HCT116 (cell line): ENCODE measurements around the gene SLC18A2. TPM values are rescaled to one million over a fixed set of nuclear protein-coding genes. Genes with fewer than 3 reads are reported as not detected.

ENCODE experiments used
- ATAC-seq: fragments of 200-7000 bp; cut with Tn5 transposase; 2 replicates; pipeline ENCODE4 v1.9.1; 2020; ENCODE audit warnings: mild to moderate bottlenecking, moderate library complexity
- BruUV-seq: library from RNA; stranded (reverse); fragments of 400-500 nt; replicated peaks from 2 replicates; lab custom pipeline; 2021; lab: Mats Ljungman, UMichigan
- CTCF ChIA-PET: fragments of 300-600 bp; sonication (Branson Sonifier 250); formaldehyde crosslinking; loops from one replicate; lab custom pipeline; 2021; ENCODE audit warnings: antibody characterized with exemption; lab: Charles Lee
- POLR2A ChIA-PET: fragments of 300-600, 350-600 bp; sonication (Branson Sonifier 250); formaldehyde crosslinking; loops from one replicate; lab custom pipeline; 2021; ENCODE audit warnings: antibody characterized with exemption; lab: Charles Lee
- RAD21 ChIA-PET, 2 experiments: fragments of 300-600 bp; sonication (Branson Sonifier 250); formaldehyde crosslinking; loops; one replicate each; lab custom pipeline; 2023; ENCODE audit warnings: low total read pairs in 2 of 2; ENCODE audit not compliant: uncharacterized antibody in 2 of 2, unreplicated experiment in 2 of 2, low non-redundant PET in 1 of 2; lab: Charles Lee
- DNase-seq: peaks from one replicate; pipeline ENCODE4 v3.0.0-alpha.2; 2010; ENCODE audit warnings: low read depth, low spot score
- H2AFZ ChIP-seq: fragments of 200-600 bp; shearing (Covaris generic), sonication (generic); 2 replicates; pipeline ENCODE4 v1.6.1; 2017; ENCODE audit warnings: low read depth, mixed run types, mixed read lengths, antibody characterized with exemption, low read length; ENCODE audit not compliant: poor library complexity, severe bottlenecking
- H3K27ac ChIP-seq: 2 replicates; pipeline ENCODE4 v1.5.1; 2012; ENCODE audit warnings: low read depth, low read length
- H3K27me3 ChIP-seq: fragments of 200-600 bp; sonication (generic); 2 replicates; pipeline ENCODE4 v1.6.1; 2016; ENCODE audit warnings: mixed run types, low read length, mixed read lengths; ENCODE audit not compliant: insufficient read depth
- H3K36me3 ChIP-seq, 2 experiments: fragments of 200-500 bp in 1 of 2; fragments of 200-600 bp in 1 of 2; sonication (Bioruptor generic) in 1 of 2; sonication (generic) in 1 of 2; 2 replicates each; pipeline versions ENCODE4 v1.5.1 to v1.6.1; 2014 to 2016; ENCODE audit warnings: low read length in 2 of 2, inconsistent platforms in 1 of 2, mixed read lengths in 1 of 2, mixed run types in 1 of 2; ENCODE audit not compliant: insufficient read depth in 2 of 2, control insufficient read depth in 1 of 2
- H3K4me1 ChIP-seq, 2 experiments: fragments of 200-600 bp in 1 of 2; sonication (generic) in 1 of 2; 2 replicates each; pipeline versions ENCODE4 v1.5.1 to v1.6.1; 2012 to 2017; ENCODE audit warnings: low read length in 2 of 2, inconsistent platforms in 1 of 2, mild to moderate bottlenecking in 1 of 2, mixed read lengths in 1 of 2, mixed run types in 1 of 2, moderate library complexity in 1 of 2; ENCODE audit not compliant: insufficient read depth in 2 of 2, control insufficient read depth in 1 of 2
- H3K4me2 ChIP-seq: fragments of 200-600 bp; sonication (generic); 2 replicates; pipeline ENCODE4 v1.6.1; 2017; ENCODE audit warnings: mixed run types, low read length, mixed read lengths
- H3K4me3 ChIP-seq, 2 experiments: fragments of 200-600 bp in 1 of 2; sonication (generic) in 1 of 2; replicated peaks in 1 of 2; 2 replicates each; pipeline ENCODE4 v1.5.1; 2011 to 2016; ENCODE audit warnings: low read length in 2 of 2, control low read depth in 1 of 2, low read depth in 1 of 2, mild to moderate bottlenecking in 1 of 2, mixed read lengths in 1 of 2, mixed run types in 1 of 2
- H3K79me2 ChIP-seq: fragments of 200-600 bp; sonication (generic); 2 replicates; pipeline ENCODE4 v1.6.1; 2017; ENCODE audit warnings: mild to moderate bottlenecking, mixed run types, low read length, moderate library complexity, mixed read lengths; ENCODE audit not compliant: insufficient read depth
- H3K9ac ChIP-seq: fragments of 200-600 bp; sonication (generic); 2 replicates; pipeline ENCODE4 v1.6.1; 2016; ENCODE audit warnings: low read length, mixed read lengths
- H3K9me2 ChIP-seq: fragments of 200-600 bp; sonication (generic), shearing (Covaris generic); 2 replicates; pipeline ENCODE4 v1.6.1; 2017; ENCODE audit warnings: mixed run types, mild to moderate bottlenecking, moderate library complexity; ENCODE audit not compliant: insufficient read depth
- H3K9me3 ChIP-seq, 2 experiments: fragments of 200-500 bp in 1 of 2; fragments of 200-600 bp in 1 of 2; sonication (Bioruptor generic) in 1 of 2; sonication (generic) in 1 of 2; 2 replicates each; pipeline ENCODE4 v1.6.1; 2014 to 2017; ENCODE audit warnings: low read length in 2 of 2, mixed read lengths in 2 of 2, inconsistent platforms in 1 of 2, low read depth in 1 of 2, mild to moderate bottlenecking in 1 of 2, mixed run types in 1 of 2, moderate library complexity in 1 of 2; ENCODE audit not compliant: control insufficient read depth in 1 of 2, insufficient read depth in 1 of 2
- H4K20me1 ChIP-seq: fragments of 200-600 bp; sonication (generic), shearing (Covaris generic); 2 replicates; pipeline ENCODE4 v1.6.1; 2017; ENCODE audit warnings: mixed run types, mild to moderate bottlenecking, moderate library complexity; ENCODE audit not compliant: insufficient read depth
- CBX3 ChIP-seq: IDR thresholded peaks from 2 replicates; pipeline ENCODE4 v1.6.1; 2012; ENCODE audit warnings: low read depth
- CEBPB ChIP-seq: IDR thresholded peaks from 2 replicates; pipeline ENCODE4 v1.6.1; 2012; ENCODE audit warnings: low read depth
- CTCF ChIP-seq, 3 experiments: fragments of 200-600 bp in 1 of 3; sonication (generic) in 1 of 3; IDR thresholded peaks in 2 of 3; conservative IDR thresholded peaks in 1 of 3; 2 replicates each; pipeline ENCODE4 v1.5.1; 2012 to 2017; ENCODE audit warnings: low read depth in 2 of 3, low read length in 2 of 3, antibody characterized with exemption in 1 of 3, borderline replicate concordance in 1 of 3, control low read depth in 1 of 3, mild to moderate bottlenecking in 1 of 3, mixed read lengths in 1 of 3, mixed run types in 1 of 3, moderate library complexity in 1 of 3; ENCODE audit not compliant: insufficient read depth in 1 of 3
- EGR1 ChIP-seq: IDR thresholded peaks from 2 replicates; pipeline ENCODE4 v1.6.1; 2012; ENCODE audit warnings: low read depth
- EZH2phosphoT487 ChIP-seq: fragments of 200-600 bp; IDR thresholded peaks from 2 replicates; pipeline ENCODE4 v1.6.1; 2018; ENCODE audit warnings: antibody characterized with exemption, borderline replicate concordance
- JUND ChIP-seq: IDR thresholded peaks from 2 replicates; pipeline ENCODE4 v1.6.1; 2012
- POLR2AphosphoS5 ChIP-seq: IDR thresholded peaks from 2 replicates; pipeline ENCODE4 v1.6.1; 2011; ENCODE audit warnings: mild to moderate bottlenecking, low read depth, low read length, moderate library complexity
- RAD21 ChIP-seq: IDR thresholded peaks from 2 replicates; pipeline ENCODE4 v1.6.1; 2012; ENCODE audit warnings: low read depth, mild to moderate bottlenecking
- REST ChIP-seq: IDR thresholded peaks from 2 replicates; pipeline ENCODE4 v1.6.1; 2012; ENCODE audit warnings: low read depth
- SRF ChIP-seq: IDR thresholded peaks from 2 replicates; pipeline ENCODE4 v1.6.1; 2012; ENCODE audit warnings: low read depth
- TCF7L2 ChIP-seq: IDR thresholded peaks from 2 replicates; pipeline ENCODE4 v1.7.0; 2011; ENCODE audit warnings: borderline replicate concordance, inconsistent platforms; ENCODE audit not compliant: insufficient read depth, insufficient read length; ENCODE audit errors: extremely low read depth
- ZFX ChIP-seq: fragments of 450-650 bp; IDR thresholded peaks from 2 replicates; pipeline ENCODE4 v1.6.1; 2017
- ZNF274 ChIP-seq: fragments of 200-500 bp; sonication (Bioruptor generic); IDR thresholded peaks from 2 replicates; pipeline ENCODE4 v1.6.1; 2014; ENCODE audit warnings: mild to moderate bottlenecking, low read depth, low read length, inconsistent platforms
- intact Hi-C: fragments of 100-400 bp; cut with micrococcal nuclease; formaldehyde crosslinking; loops from 2 replicates; pipeline ENCODE4 v1.10.0; 2022
- total RNA-seq: library from RNA; stranded (reverse); gene quantifications from one replicate; pipeline ENCODE4 v1.2.1, GENCODE V29; 2021; ENCODE audit not compliant: unreplicated experiment

SLC18A2 gene
- total RNA-seq, 1 experiment from 2014 or later: not detected

DNA sequence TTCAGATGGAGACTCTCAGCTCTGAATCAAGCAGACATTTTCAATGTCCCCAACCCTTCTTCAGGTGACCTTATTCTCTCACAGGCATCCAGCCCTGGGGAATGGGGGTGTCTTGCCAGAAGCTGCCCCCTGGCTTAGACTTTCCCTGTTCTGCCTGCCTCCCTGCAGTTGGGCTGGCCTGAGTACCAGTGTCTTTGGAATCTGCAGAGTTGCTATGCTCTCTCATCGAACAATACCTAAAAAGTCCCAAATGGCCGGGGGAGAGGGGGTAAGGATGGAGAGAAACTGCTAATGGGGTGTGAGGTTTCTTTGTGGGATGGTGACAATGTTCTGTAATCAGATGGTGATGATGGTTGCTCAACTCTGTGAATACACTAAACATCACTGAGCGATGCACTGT lies 20.6 kb downstream of the SLC18A2 start:
- H3K79me2 ChIP-seq: no peaks in the 10 kb centered on the region
- RAD21 ChIA-PET: no interaction called here
- no peak overlapping the region for H3K4me2 ChIP-seq
- intact Hi-C loops: no loop called here
- H3K9me2 ChIP-seq: no peaks in the 10 kb centered on the region
- H3K4me3 ChIP-seq: no peak overlapping the region
- no peak overlapping the region for H2AFZ ChIP-seq
- TF ChIP-seq RAD21 (no peak), CTCF (IDR thresholded peaks at IDR 0.05 in 2 of 3, conservative IDR thresholded peaks at IDR 0.05 in 1 of 3; ENCODE audit: borderline replicate concordance in 1 of 3, insufficient read depth in 1 of 3, low read depth in 2 of 3, low read length in 2 of 3) (no peak), EGR1 (no peak), ZFX (no peak), POLR2AphosphoS5 (no peak), ZNF274 (no peak), TCF7L2 (no peak), JUND (no peak), REST (no peak), CBX3 (no peak), SRF (no peak), CEBPB (no peak), EZH2phosphoT487 (no peak)
- TF ChIP-seq, all 23 proteins: peak for 0
- no peak for ATAC-seq
- Histone ChIP-seq H3K9me3 (no peaks in the 10 kb centered on the region), H3K4me1 (no peaks in the 10 kb centered on the region), H3K27me3 (peaks cover 40% of the 10 kb centered on the region), H3K27ac (no peak overlapping the region), H3K9ac (no peak overlapping the region), H3K36me3 (no peaks in the 10 kb centered on the region), H4K20me1 (no peaks in the 10 kb centered on the region)
- POLR2A ChIA-PET: no interaction called here
- DNase-seq: no peak
- BruUV-seq: no TSS peak
- CTCF ChIA-PET: no interaction called here
